Skin epidermis (tissue), 12 donors: ENCODE data around the gene SYCP3.
"Not testable (repeated sequence)": the region's sequence is repeated elsewhere in the genome, so short reads cannot be mapped to it uniquely, and the experiment has no call there.

Source experiments
- H3K27ac ChIP-seq, 21 experiments: fragments of 200-600 bp; sonication (generic) in 11 of 21; one replicate each; pipeline ENCODE4 v1.5.0; 2020; ENCODE audit warnings: mild to moderate bottlenecking in 3 of 21, inconsistent platforms in 2 of 21, moderate library complexity in 2 of 21
- H3K4me3 ChIP-seq, 7 experiments: fragments of 200-600 bp; sonication (generic) in 2 of 7; one replicate each; pipeline ENCODE4 v1.5.0; 2020; ENCODE audit warnings: inconsistent platforms in 2 of 7, mild to moderate bottlenecking in 2 of 7, moderate library complexity in 1 of 7

The SYCP3 gene

DNA sequence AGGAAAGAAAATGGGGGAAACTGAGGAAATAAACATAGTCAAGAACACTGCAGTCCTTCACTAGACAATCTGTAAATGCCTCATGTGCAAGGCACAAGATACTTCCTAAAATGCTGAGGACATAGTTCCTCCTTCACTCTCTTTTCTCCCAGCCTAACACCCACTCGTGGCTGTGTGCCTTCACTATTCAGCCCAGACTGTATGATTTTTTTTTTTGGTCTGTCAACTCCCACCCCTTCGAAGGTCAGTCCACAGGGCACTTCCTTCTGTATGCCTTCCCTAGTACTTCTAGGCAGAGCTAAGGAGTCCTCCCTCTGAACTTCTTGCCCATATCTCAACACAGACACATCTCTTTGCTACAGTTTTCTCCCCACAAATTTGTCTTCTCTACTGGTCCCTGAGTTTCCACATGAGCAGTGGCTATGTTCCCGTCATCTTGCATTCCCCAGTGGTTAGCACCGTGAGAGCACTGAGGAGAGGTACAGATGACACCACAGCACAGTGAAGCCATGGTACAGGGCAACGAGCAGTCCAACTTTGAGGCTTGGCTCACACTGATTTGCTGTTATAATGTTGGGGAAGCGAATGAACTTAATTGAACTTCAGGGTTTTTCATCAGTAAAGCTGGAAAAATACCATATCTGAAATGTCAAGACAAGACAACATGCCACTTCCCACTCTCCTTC, 24.1 kb upstream of the SYCP3 start:
- Histone ChIP-seq H3K27ac (peak overlapping the region in 10 of 21 experiments; percentile 8 to 73 (median 35)), H3K4me3 (no peak overlapping the region)

DNA sequence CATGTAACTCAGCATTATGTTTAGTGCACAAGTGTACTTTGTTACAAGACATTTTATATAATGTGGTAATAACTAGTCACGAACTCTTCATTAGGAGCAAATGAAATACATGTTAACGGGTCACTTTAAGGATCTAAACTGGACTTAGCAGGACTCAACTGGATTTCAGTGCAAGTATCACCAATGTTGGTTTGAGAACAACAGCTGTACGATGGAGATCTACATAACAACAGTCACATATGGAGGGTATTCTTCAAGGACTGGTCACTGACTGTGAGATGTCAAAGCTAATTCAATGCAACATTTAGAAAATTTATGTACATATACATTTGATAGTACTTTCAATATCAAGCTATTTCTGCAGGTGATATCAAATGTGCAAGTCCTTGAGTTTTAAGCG, 22.5 kb upstream of the SYCP3 start:
- H3K27ac ChIP-seq, result peak overlapping the region in 1 of 21 experiments; percentile 8
- no peak overlapping the region for H3K4me3 ChIP-seq

DNA sequence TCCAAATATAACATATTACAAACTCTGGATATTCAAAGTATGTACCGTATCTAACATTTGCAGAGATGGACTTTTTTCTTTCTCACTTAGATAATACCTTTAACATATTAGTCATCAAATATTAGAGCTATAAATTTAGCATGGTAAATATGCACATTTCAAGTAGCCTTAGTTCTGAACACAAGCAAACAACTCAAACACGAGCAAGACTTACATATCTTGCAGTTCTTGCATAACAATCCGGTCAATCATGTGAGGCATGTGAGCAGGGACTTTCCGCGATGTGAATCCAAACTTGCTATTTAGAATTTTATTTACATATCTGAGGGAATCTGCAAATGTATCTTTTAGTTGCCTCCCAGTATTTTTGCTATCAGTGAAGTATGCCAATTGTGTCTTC, 22.1 kb upstream of the SYCP3 start:
- no peak overlapping the region for H3K4me3 ChIP-seq
- peak overlapping the region in 1 of 21 experiments; percentile 8 for H3K27ac ChIP-seq

DNA sequence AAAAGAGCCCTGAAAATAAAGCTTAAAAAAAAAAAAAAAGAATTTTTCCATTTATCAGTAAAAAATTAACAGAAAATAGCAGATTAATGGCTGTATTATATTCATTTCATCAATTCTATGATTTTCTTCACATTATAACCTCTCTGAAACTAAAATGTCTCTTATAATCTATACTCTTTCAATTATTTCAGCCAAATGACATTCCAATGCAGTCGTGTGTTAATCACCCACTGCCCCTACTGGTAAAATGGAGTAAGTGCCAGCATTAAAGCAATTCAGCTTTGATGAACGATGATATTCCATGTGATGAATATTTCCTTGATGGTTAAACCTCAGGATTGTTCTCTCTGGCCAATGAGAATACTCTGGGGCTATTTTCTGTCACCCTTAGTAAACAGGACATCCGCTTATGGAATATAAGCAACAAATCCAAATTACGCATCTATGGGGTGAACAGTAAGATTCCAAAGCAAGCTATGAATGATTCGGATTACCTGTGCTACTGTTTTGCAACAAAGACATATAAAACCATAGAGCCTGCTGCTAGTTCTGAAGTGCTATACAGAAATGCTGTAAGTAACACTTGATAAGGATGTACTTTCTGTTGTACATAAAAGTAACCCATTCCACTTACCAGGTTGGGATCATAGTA, 20.3 kb upstream of the SYCP3 start:
- no peak overlapping the region for H3K27ac ChIP-seq
- no peak overlapping the region for H3K4me3 ChIP-seq

DNA sequence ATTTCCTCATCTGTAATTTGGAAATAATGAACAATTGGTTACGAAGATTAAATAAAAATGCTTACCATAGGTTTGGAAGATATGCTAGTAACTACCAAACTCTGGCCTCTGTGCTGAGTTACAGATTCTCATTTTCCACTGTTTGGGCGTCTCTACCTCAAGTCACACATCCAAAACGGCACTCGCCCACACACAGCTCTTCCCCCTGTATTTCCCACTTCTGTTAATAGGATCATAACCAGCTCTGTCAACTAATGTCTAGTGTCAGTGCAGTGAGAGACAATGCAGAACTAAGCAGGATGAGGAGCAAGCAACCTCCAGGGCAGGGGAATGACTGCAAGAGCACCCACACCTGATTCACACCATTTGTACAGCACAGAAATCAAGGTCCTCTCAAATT, 10.9 kb upstream of the SYCP3 start:
- Histone ChIP-seq H3K4me3 (no peak overlapping the region), H3K27ac (no peak overlapping the region)

DNA sequence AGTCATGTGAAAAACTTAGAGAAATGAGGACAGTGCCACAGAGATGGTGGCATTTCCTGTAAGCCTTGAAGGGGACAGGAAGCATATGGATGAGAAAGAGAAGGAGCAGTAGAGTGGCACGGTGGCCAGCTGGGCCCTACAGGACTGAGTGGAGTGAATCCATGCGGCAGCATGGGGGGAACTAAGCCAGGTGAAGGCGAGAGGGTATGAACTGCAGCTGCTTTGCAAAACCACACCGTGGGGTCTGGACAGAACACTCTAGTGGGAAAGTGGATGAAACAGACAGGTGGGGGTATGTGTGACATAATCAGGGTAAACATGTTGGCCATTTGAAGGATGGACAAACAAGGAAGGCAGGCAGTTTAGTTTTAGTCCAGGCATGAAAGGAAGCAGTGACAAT, 10.4 kb upstream of the SYCP3 start:
- no peak overlapping the region for H3K4me3 ChIP-seq
- H3K27ac ChIP-seq, result no peak overlapping the region

DNA sequence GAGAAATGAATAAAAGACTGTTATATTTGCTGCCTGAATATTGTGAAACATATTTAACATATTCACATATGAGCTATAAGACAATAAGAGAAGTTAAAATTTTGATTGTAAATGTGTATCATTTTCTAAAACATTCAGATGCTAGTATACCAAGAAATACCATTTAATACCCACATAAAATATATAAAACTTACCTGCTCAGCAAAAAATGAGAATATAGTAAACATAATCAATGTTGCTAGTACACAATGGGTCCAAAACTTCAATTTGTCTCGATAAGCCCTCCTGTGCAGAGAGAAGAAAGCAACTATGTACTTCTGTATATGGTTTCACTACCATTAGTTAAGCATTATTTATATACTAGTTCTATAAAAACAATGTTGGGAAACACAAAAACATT, 9.6 kb upstream of the SYCP3 start:
- no peak overlapping the region for H3K4me3 ChIP-seq
- no peak overlapping the region for H3K27ac ChIP-seq

DNA sequence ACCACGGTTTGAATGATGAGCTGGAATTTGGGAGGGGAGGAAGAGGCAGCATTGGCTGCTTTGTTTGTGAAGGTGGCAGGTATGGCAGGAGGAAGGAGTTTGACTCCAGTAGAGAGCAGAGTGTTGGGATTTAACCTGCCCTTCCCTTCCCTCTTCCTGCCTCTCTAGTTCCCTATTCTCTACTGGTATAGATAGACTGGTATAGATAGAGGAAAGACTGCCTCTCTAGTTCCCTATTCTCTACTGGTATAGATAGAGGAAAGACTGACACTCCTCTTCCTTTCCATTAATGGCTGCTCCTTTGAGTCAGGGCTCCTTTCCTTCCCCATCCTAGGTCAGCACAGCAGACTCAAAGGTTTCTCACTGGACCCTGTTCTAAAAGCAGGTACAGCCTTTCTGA, 8.4 kb upstream of the SYCP3 start:
- Histone ChIP-seq H3K4me3 (no peak overlapping the region), H3K27ac (peak overlapping the region in 1 of 21 experiments; percentile 12)

DNA sequence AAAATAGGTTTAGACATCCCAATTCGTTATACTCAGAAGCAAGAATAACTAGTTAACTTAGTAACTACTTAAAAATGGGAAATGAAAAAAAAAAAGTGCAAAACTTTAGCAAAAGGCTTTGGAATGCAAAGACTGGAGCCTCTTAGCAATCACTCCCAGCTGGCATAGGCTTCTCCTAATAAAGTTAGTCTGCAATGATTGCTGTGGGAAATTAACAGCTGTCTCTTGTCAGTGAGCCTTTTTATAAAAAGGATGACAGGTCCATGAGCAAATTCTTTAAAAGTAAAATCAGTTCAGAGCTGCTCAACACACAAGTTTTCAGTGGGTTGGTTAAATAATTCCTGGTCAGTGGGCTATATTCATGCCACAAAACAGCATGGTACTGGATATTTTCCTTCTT, 7.4 kb upstream of the SYCP3 start:
- H3K4me3 ChIP-seq, result no peak overlapping the region
- H3K27ac ChIP-seq, result no peak overlapping the region

DNA sequence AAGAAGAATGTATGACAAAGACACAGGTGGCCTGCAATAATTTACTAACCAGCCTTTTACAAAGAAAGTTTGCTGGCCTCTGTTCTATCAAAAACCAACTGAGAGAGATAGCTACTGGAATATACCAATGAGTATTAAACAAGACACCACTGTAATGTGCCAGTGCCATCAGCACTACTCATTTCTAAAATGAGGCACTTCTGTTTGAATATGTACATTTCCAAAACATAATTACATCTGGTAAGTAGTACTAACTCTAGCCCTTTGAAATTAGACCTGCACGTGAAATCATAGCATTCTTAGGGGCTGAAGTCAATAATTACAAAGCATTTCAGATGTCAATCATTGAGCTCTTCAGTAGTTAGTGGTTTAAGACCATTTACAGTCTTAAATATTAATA, 6.9 kb upstream of the SYCP3 start:
- H3K27ac ChIP-seq, result no peak overlapping the region
- H3K4me3 ChIP-seq, result no peak overlapping the region

DNA sequence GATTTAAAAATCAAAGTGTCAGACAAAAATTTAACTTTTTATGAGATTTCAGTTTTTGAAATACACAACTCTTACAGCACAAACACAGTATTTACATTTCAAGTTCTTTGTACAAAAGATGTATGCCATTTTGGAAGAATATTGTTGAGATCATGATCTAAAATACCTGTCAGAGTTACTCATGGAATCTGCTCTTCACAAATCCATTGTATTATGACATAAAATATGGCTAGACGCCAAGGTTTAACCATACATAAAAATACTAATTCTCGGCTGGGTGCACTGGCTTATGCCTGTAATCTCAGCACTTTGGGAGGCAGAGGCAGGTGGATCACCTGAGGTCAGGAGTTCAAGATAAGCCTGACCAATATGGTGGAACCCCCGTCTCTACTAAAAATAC, 6.2 kb upstream of the SYCP3 start:
- H3K4me3 ChIP-seq, result no peak overlapping the region
- H3K27ac ChIP-seq, result no peak overlapping the region

DNA sequence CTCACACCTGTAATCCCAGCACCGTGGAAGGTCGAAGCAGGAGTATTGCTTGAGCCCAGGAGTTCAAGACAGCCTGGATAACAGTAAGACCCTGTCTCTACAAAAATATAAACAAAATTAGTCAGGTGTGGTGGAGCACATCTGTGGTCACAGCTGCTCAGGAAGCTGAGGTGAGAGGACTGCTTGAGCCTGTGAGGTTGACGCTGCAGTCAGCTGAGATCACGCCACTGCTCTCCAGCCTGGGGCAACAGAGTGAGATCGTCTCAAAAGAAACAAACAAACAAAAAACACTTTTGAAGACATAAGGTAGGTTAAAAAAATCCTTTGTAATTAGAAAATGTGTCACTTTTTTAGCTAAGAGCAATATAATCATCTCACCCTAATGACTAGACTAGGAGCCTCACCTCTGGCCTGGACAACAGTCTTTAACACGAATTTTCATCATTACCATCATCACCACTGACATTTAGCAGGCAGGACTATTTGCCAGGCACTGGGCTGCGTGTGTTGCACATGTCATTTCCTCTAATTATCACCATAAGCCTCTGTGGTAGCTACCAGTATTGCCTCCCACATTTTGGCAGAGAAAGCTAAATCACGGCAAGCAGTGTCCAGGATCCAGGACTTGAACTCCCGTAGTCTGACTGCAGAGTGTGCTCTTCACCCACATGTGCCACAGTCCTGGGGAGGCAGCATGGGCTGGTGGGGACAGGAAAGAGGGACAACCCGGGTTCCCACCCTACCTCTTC, 4.6 kb upstream of the SYCP3 start:
- H3K4me3 ChIP-seq, result no peak overlapping the region
- H3K27ac ChIP-seq, result peak overlapping the region in 7 of 21 experiments; percentile 14 to 54 (median 23)

DNA sequence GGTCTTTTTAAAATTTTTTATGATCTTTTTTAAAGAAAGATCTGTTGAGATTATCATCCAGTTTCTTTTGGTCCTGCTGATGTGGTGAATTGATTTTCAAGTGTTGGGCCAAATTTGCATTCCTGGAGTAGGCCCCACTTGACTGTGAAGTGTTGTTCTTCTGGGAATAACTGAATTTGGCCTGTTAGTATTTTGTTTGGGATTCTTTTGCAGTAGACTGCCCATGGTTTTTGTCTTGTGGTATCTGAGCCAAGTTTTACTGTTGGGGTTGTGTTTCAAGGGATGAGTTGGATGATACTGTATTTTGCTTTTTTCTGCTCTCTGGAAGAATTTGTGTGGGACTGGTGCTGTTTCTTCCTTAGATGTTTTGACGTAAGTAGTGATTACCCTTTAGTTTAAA, 4.0 kb upstream of the SYCP3 start:
- peak overlapping the region in 5 of 21 experiments; percentile 21 to 54 (median 27) for H3K27ac ChIP-seq

DNA sequence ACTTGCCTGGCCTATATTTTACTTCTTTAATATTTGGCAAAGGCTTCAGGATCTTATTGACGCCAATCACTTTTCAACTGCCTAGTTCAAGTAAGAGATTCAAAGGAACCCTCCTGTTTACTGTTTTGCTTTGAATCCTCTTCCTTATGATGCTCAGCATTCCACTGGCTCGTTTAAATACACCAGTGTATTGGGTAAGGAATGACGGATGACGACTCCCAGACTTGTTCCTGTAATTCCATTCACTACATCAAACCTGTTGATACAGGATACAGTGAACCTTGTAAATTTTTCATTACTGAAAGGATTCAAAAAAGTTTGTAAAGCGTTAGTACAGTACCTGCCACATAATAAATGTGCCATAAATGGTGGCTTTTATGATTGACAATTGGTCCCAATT, 1.7 kb upstream of the SYCP3 start:
- Histone ChIP-seq H3K4me3 (no peak overlapping the region), H3K27ac (no peak overlapping the region)

More for the DNA sequence above, 4.0 kb upstream of the SYCP3 start:
- H3K4me3 ChIP-seq, result no peak overlapping the region

DNA sequence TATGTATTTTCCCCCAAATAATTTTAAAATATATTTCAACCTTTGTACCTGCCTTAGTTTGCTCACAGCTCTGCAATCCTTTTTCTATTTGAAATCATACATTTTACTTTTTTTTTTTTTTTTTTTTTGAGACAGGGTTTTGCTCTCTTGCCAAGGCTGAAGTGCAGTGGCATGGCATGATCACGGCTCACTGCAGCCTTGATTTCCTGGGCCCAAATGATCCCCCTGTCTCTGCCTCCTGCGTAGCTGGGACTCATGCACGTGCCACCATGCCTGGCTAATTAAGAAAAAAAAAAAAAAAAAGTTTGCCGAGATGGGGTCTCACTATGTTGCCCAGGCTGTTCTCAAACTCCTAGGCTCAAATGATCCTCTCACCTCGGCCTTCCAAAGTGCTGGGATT, 1.3 kb upstream of the SYCP3 start:
- Histone ChIP-seq H3K4me3 (no peak overlapping the region), H3K27ac (no peak overlapping the region)

DNA sequence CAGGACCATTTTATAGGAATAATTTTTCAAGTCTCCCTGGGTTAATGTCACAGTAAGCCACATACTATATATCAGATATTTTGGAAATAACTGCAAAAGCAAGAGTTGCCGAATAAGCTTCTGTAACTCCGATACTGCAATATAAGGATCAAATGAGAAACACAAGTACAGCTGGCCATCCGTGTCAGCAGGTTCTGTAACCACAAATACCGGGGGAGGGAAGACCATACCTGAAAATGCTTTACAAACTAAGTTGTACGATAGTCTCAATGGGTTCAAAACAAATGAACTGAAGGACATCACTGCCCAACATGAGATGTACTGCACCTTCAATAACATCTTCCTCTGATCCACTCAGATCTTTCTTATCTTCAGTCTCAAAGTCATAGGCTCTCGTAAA, 1.8 kb downstream of the SYCP3 start:
- no peak overlapping the region for H3K4me3 ChIP-seq
- no peak overlapping the region for H3K27ac ChIP-seq

DNA sequence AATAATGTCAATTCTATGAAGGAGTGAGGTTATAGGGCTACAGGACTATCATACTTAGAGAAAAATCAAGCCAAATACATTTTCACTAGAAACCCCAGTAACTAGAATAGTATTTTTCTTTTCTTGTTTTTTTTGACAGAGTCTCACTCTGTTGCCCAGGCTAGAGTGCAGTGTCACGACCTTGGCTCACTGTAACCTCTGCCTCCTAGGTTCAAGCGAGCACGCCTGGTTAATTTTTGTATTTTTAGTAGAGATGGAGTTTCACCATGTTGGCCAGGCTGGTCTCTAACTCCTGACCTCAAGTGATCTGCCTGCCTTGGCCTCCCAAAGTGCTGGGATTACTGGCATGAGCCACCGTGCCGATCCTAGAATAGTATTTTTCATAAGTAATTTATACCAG, 4.8 kb downstream of the SYCP3 start:
- not testable (repeated sequence) for H3K4me3 ChIP-seq, H3K27ac ChIP-seq

DNA sequence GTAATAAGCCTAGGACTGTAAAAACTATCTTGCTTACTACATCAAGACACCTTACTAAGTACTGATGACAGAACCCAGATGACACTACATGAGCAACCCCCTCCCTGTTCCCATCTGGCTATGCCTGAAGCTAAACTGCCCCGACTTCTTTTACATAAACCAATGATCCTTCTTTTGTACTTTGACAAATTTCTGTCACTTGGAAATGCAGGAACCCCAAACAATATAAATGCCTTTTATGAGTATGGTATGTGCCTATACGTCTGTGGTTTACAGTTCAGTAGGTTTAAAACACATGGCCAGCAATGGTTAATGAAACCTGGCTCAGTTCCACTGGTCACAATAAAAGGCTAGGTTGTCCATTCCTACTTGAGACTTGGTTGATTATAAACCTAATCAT, 6.1 kb downstream of the SYCP3 start:
- no peak overlapping the region for H3K4me3 ChIP-seq
- H3K27ac ChIP-seq, result no peak overlapping the region

DNA sequence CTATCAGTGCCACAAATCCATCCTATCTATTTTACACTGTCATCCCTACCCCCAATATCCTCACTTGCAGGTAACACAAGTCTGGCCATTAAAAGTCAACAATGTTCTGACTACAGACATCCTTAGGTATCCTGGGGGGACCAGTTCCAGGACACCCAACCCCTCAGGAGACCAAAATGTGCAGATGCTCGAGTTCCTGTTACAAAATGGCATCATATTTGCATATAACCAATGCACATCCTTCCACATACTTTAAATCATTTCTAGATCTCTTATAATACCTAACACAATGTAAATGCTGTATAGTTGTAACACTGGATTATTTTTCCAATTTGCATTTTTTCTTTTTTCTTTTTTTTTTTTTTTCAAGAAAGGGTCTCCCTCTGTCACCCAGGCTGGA, 6.9 kb downstream of the SYCP3 start:
- no peak overlapping the region for H3K4me3 ChIP-seq
- no peak overlapping the region for H3K27ac ChIP-seq

DNA sequence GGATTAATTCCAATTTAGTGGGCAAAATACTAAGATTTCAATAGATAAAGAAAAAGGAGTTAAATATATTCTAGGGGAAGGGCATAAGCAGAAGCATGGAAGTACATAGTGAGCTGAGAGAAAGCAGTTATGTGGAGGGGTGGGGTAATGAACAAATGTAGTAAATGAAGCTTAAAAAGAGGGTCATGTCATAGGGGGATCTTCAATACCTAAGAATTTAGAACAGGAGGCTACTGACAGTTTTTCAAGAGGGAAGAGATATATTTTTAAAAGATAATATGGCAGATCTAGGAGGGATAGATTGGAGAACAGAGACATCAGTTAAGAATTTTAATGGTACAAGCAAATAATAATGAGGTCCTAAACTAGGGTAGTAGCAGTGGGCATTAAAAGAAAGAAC, 9.4 kb downstream of the SYCP3 start:
- H3K27ac ChIP-seq, result no peak overlapping the region
- H3K4me3 ChIP-seq, result no peak overlapping the region

DNA sequence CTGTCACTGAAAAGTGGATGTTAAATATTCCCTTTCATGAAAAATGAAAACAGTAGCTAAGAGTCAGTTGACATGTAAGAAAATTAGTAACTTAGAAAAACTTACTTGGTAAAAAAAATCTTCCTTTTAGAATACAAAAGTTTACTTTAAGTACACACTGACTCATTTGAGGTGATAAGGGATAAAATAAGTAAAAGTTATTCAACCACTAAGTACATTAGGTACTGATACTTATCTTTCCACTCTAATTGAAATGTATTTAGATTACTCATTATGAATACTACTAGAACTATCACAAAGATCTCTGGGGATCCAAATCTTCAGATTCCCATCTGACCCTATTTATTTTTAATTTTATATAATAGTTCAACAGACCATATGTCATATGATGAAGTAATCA, 12.2 kb downstream of the SYCP3 start:
- Histone ChIP-seq H3K4me3 (no peak overlapping the region), H3K27ac (no peak overlapping the region)
